Keratinocyte (primary cell): ENCODE data around the gene NEU4. TPM values are rescaled to one million over a fixed set of nuclear protein-coding genes. Genes with fewer than 3 reads are reported as not detected.

ENCODE experiments used
- DNase-seq: peaks from one replicate; pipeline ENCODE4 v3.0.0-alpha.2; 2011; ENCODE audit warnings: low read depth, missing footprints, low spot score
- FAIRE-seq: peaks from 2 replicates; lab custom pipeline; 2011; peaks lifted over from hg19 to GRCh38; lab: Jason Lieb, UNC
- H2AFZ ChIP-seq: 2 replicates; pipeline ENCODE4 v1.6.0; 2012; ENCODE audit warnings: low read length, control low read depth, inconsistent platforms; ENCODE audit not compliant: control insufficient read depth
- H3K27ac ChIP-seq: 2 replicates; pipeline ENCODE4 v1.5.1; 2011; ENCODE audit warnings: low read length; ENCODE audit not compliant: control insufficient read depth, insufficient read depth
- H3K27me3 ChIP-seq: 3 replicates; pipeline ENCODE4 v1.6.0; 2011; ENCODE audit warnings: low read length; ENCODE audit not compliant: control insufficient read depth, insufficient read depth; ENCODE audit errors: extremely low read depth
- H3K36me3 ChIP-seq, 2 experiments: 2 replicates in 1 of 2; 3 replicates in 1 of 2; pipeline ENCODE4 v1.5.1; 2011; ENCODE audit warnings: low read length in 2 of 2, mild to moderate bottlenecking in 1 of 2; ENCODE audit not compliant: control insufficient read depth in 2 of 2, insufficient read depth in 2 of 2; ENCODE audit errors: extremely low read depth in 1 of 2
- H3K4me1 ChIP-seq: 3 replicates; pipeline ENCODE4 v1.5.1; 2011; ENCODE audit warnings: low read length; ENCODE audit not compliant: control insufficient read depth, insufficient read depth; ENCODE audit errors: extremely low read depth
- H3K4me2 ChIP-seq: 3 replicates; pipeline ENCODE4 v1.6.0; 2011; ENCODE audit warnings: low read depth, low read length; ENCODE audit not compliant: control insufficient read depth, insufficient read depth; ENCODE audit errors: extremely low read depth
- H3K4me3 ChIP-seq, 3 experiments: fragments of 200-600 bp in 1 of 3; sonication (generic) in 1 of 3; 2 replicates in 2 of 3; 3 replicates in 1 of 3; pipeline ENCODE4 v1.5.1; 2011 to 2016; ENCODE audit warnings: low read length in 3 of 3, mild to moderate bottlenecking in 3 of 3, control low read depth in 2 of 3, inconsistent platforms in 1 of 3, low read depth in 1 of 3, mixed read lengths in 1 of 3, mixed run types in 1 of 3, moderate library complexity in 1 of 3; ENCODE audit not compliant: control insufficient read depth in 2 of 3, insufficient read depth in 2 of 3; ENCODE audit errors: extremely low read depth in 1 of 3
- H3K79me2 ChIP-seq: 2 replicates; pipeline ENCODE4 v1.6.0; 2012; ENCODE audit warnings: low read length; ENCODE audit not compliant: control insufficient read depth, insufficient read depth
- H3K9ac ChIP-seq: 3 replicates; pipeline ENCODE4 v1.6.0; 2011; ENCODE audit warnings: low read length; ENCODE audit not compliant: control insufficient read depth, insufficient read depth; ENCODE audit errors: extremely low read depth
- H3K9me1 ChIP-seq: 3 replicates; pipeline ENCODE4 v1.6.0; 2011; ENCODE audit warnings: low read length; ENCODE audit not compliant: control insufficient read depth, insufficient read depth; ENCODE audit errors: extremely low read depth
- H3K9me3 ChIP-seq: 2 replicates; pipeline ENCODE4 v1.5.1; 2012; ENCODE audit warnings: low read depth, low read length; ENCODE audit not compliant: control insufficient read depth
- H4K20me1 ChIP-seq: 3 replicates; pipeline ENCODE4 v1.6.0; 2011; ENCODE audit warnings: low read length; ENCODE audit not compliant: control insufficient read depth, insufficient read depth; ENCODE audit errors: extremely low read depth
- CTCF ChIP-seq, 3 experiments: IDR thresholded peaks in 1 of 3; conservative IDR thresholded peaks in 1 of 3; optimal IDR thresholded peaks in 1 of 3; 2 replicates in 2 of 3; 3 replicates in 1 of 3; pipeline versions ENCODE3 to v1.5.1; 2011; ENCODE audit warnings: low read length in 3 of 3, mild to moderate bottlenecking in 3 of 3, moderate library complexity in 2 of 3, control low read depth in 1 of 3, inconsistent platforms in 1 of 3; ENCODE audit not compliant: insufficient read depth in 2 of 3; ENCODE audit errors: extremely low read depth in 1 of 3
- EZH2 ChIP-seq: IDR thresholded peaks from one replicate; pipeline ENCODE4 v1.6.1; 2012; ENCODE audit warnings: inconsistent platforms, mild to moderate bottlenecking, low read length, moderate library complexity
- dilution Hi-C: fragments of 300-500 bp; cut with MboI; formaldehyde crosslinking; loops from one replicate; pipeline ENCODE4 v1.7.0; 2020; ENCODE audit warnings: low sequenced_read_pairs; ENCODE audit not compliant: extremely low pct_ligation_motif_present
- polyA plus RNA-seq, 5 experiments: library from polyadenylated mRNA; depleted of rRNA in 3 of 5; stranded (reverse) in 3 of 5; stranded (forward) in 1 of 5; unstranded in 1 of 5; fragments of >200 nt; gene quantifications; 1 replicate in 1 of 5; 2 replicates in 3 of 5; 3 replicates in 1 of 5; pipeline versions ENCODE4 v1.2.1 to v1.2.3, GENCODE V29; 2011 to 2012; ENCODE audit warnings: missing spikeins in 2 of 5, low read depth in 1 of 5, low replicate concordance in 1 of 5

NEU4 gene
- polyA plus RNA-seq, 1 donor (not counting 4 experiments of a cell fraction or from before 2014, with no cell fraction given), result not detected

GRCh38 chr2:241808051-241808720 lies 807 bp upstream of the NEU4 start:
- no peak for DNase-seq
- H3K9me1 ChIP-seq, result no peaks in the 10 kb centered on the region
- dilution Hi-C loops, result no loop called here
- no peaks in the 10 kb centered on the region for H3K9me3 ChIP-seq
- no peak overlapping the region for H3K4me2 ChIP-seq
- no peak overlapping the region for H2AFZ ChIP-seq
- no peak for FAIRE-seq
- H3K9ac ChIP-seq, result no peak overlapping the region
- peaks cover 18% of the 10 kb centered on the region for H3K27me3 ChIP-seq
- TF ChIP-seq EZH2, result no peak
- no peak for TF ChIP-seq CTCF (optimal IDR thresholded peaks at IDR 0.05 in 1 of 3, IDR thresholded peaks at IDR 0.05 in 1 of 3, conservative IDR thresholded peaks at IDR 0.05 in 1 of 3; ENCODE audit: extremely low read depth in 1 of 3, insufficient read depth in 2 of 3, low read length in 3 of 3)
- no peaks in the 10 kb centered on the region for H3K36me3 ChIP-seq
- no peaks in the 10 kb centered on the region for H4K20me1 ChIP-seq
- no peaks in the 10 kb centered on the region for H3K4me1 ChIP-seq
- H3K27ac ChIP-seq, result no peak overlapping the region
- H3K79me2 ChIP-seq, result no peaks in the 10 kb centered on the region
- no peak overlapping the region for H3K4me3 ChIP-seq

GRCh38 chr2:241809383-241810306 lies 652 bp downstream of the NEU4 start:
- Histone ChIP-seq H3K4me2 (no peak overlapping the region), H2AFZ (no peak overlapping the region), H3K9me3 (no peaks in the 10 kb centered on the region), H3K36me3 (no peaks in the 10 kb centered on the region), H3K9me1 (no peaks in the 10 kb centered on the region), H3K4me3 (no peak overlapping the region), H4K20me1 (no peaks in the 10 kb centered on the region), H3K9ac (no peak overlapping the region), H3K27ac (no peak overlapping the region), H3K79me2 (no peaks in the 10 kb centered on the region), H3K4me1 (no peaks in the 10 kb centered on the region), H3K27me3 (peaks cover 3% of the 10 kb centered on the region)
- no peak for TF ChIP-seq CTCF (optimal IDR thresholded peaks at IDR 0.05 in 1 of 3, IDR thresholded peaks at IDR 0.05 in 1 of 3, conservative IDR thresholded peaks at IDR 0.05 in 1 of 3; ENCODE audit: extremely low read depth in 1 of 3, insufficient read depth in 2 of 3, low read length in 3 of 3)
- TF ChIP-seq EZH2, result no peak
- dilution Hi-C loops, result no loop called here
- DNase-seq, result no peak
- no peak for FAIRE-seq
